HepG2 (cell line): ENCODE results near the gene CAP2. TPM values are rescaled to one million over a fixed set of nuclear protein-coding genes. Genes with fewer than 3 reads are reported as not detected.

Experiments
- CCAR2 ChIP-seq: fragments of 200-400 bp; formaldehyde crosslinking; optimal IDR thresholded peaks from 2 replicates; pipeline ENCODE3; 2018; ENCODE audit warnings: low read depth, mild to moderate bottlenecking, low read length, moderate library complexity
- EP300 ChIP-seq, 3 experiments: sonication (generic) in 1 of 3; formaldehyde crosslinking in 1 of 3; IDR thresholded peaks; 2 replicates each; pipeline versions ENCODE4 v1.5.1 to v1.6.1; 2011 to 2020; ENCODE audit warnings: low read depth in 2 of 3, low read length in 2 of 3, borderline replicate concordance in 1 of 3, improper control_type of control experiment in 1 of 3, mild to moderate bottlenecking in 1 of 3, missing genetic modification reagents in 1 of 3, moderate library complexity in 1 of 3
- ETV5 ChIP-seq: IDR thresholded peaks from 2 replicates; pipeline ENCODE4 v1.6.1; 2018; ENCODE audit warnings: missing biosample characterization, missing genetic modification reagents, inconsistent platforms, borderline replicate concordance
- HMG20A ChIP-seq: IDR thresholded peaks from 2 replicates; pipeline ENCODE4 v1.6.1; 2016; ENCODE audit warnings: borderline replicate concordance
- HNRNPL ChIP-seq: fragments of 200-400 bp; formaldehyde crosslinking; IDR thresholded peaks from 2 replicates; pipeline ENCODE4 v1.6.1; 2017; ENCODE audit warnings: mild to moderate bottlenecking, low read depth, low read length
- NPAS2 ChIP-seq: sonication (generic); formaldehyde crosslinking; IDR thresholded peaks from 2 replicates; pipeline ENCODE4 v1.8.0; 2022; ENCODE audit warnings: mild to moderate bottlenecking, missing genetic modification reagents, borderline replicate concordance
- POLR2AphosphoS2 ChIP-seq: IDR thresholded peaks from 2 replicates; pipeline ENCODE4 v1.6.1; 2011; ENCODE audit warnings: low read depth, low read length, improper control_type of control experiment
- RXRB ChIP-seq: IDR thresholded peaks from 2 replicates; pipeline ENCODE4 v1.6.1; 2016; ENCODE audit warnings: borderline replicate concordance, missing genetic modification reagents, missing compliant biosample characterization
- TAF1 ChIP-seq: sonication (generic); formaldehyde crosslinking; IDR thresholded peaks from 2 replicates; pipeline ENCODE4 v1.4.0; 2020; ENCODE audit warnings: missing genetic modification reagents
- ZNF232 ChIP-seq: sonication (generic); formaldehyde crosslinking; IDR thresholded peaks from 2 replicates; pipeline ENCODE4 v1.4.0; 2020; ENCODE audit warnings: missing genetic modification reagents, borderline replicate concordance
- ZNF333 ChIP-seq: sonication (generic); formaldehyde crosslinking; IDR thresholded peaks from 2 replicates; pipeline ENCODE4 v1.4.0; 2020; ENCODE audit warnings: mild to moderate bottlenecking, missing genetic modification reagents, borderline replicate concordance
- ZNF441 ChIP-seq: sonication (generic); formaldehyde crosslinking; IDR thresholded peaks from 2 replicates; pipeline ENCODE4 v1.7.0; 2021; ENCODE audit warnings: missing genetic modification reagents, borderline replicate concordance
- ZNF513 ChIP-seq: sonication (generic); formaldehyde crosslinking; conservative IDR thresholded peaks from 2 replicates; pipeline ENCODE4 v1.5.0; 2020; ENCODE audit warnings: missing genetic modification reagents
- ZNF557 ChIP-seq: sonication (generic); formaldehyde crosslinking; IDR thresholded peaks from 2 replicates; pipeline ENCODE4 v1.4.0; 2020; ENCODE audit warnings: missing genetic modification reagents
- ZNF652 ChIP-seq: IDR thresholded peaks from 2 replicates; pipeline ENCODE4 v1.6.1; 2016; ENCODE audit warnings: low read depth, borderline replicate concordance
- ZNF710 ChIP-seq: sonication (generic); formaldehyde crosslinking; IDR thresholded peaks from 2 replicates; pipeline ENCODE4 v1.5.0; 2020; ENCODE audit warnings: mild to moderate bottlenecking, missing genetic modification reagents, borderline replicate concordance
- polyA plus RNA-seq, 8 experiments: library from polyadenylated mRNA; depleted of rRNA in 3 of 8; stranded (reverse) in 7 of 8; unstranded in 1 of 8; fragments of >200 nt; fragmentation: Illumina TruSeq in 4 of 8; extraction: Trizol in 4 of 8; gene quantifications; 2 replicates each; pipeline versions ENCODE4 v1.2.1 to v1.2.3, GENCODE V29; 2011 to 2016; ENCODE audit warnings: low read depth in 4 of 8, missing spikeins in 1 of 8, mixed read lengths in 1 of 8; ENCODE audit not compliant: insufficient read depth in 1 of 8
- total RNA-seq, 5 experiments: library from RNA; depleted of rRNA; stranded (reverse); fragments of >200 nt; fragmentation: Illumina TruSeq; extraction: Trizol; gene quantifications; 2 replicates each; pipeline ENCODE4 v1.2.3, GENCODE V29; 2016; ENCODE audit warnings: low read depth in 1 of 5
- TF ChIP-seq, protein P1 (sequence below): sonication (generic); formaldehyde crosslinking; IDR thresholded peaks from 2 replicates; pipeline ENCODE4 v1.9.0; 2021; ENCODE audit warnings: missing genetic modification reagents, borderline replicate concordance
- TF ChIP-seq, protein P2 (sequence below): sonication (generic); formaldehyde crosslinking; IDR thresholded peaks from 2 replicates; pipeline ENCODE4 v1.8.0; 2022; ENCODE audit warnings: missing genetic modification reagents, low read depth, mild to moderate bottlenecking, borderline replicate concordance
- TF ChIP-seq, protein P3 (sequence below): IDR thresholded peaks from 2 replicates; pipeline ENCODE4 v1.6.1; 2016; ENCODE audit warnings: mild to moderate bottlenecking
- TF ChIP-seq, protein P4 (sequence below): sonication (generic); formaldehyde crosslinking; conservative IDR thresholded peaks from 2 replicates; pipeline ENCODE4 v1.4.0; 2020; ENCODE audit warnings: missing genetic modification reagents

CAP2 gene
- total and polyA plus RNA-seq, 2 of the 13 experiments (the other 11 are each of a cell fraction or from before 2014, with no cell fraction given): 7.9 to 53.1 TPM

DNA sequence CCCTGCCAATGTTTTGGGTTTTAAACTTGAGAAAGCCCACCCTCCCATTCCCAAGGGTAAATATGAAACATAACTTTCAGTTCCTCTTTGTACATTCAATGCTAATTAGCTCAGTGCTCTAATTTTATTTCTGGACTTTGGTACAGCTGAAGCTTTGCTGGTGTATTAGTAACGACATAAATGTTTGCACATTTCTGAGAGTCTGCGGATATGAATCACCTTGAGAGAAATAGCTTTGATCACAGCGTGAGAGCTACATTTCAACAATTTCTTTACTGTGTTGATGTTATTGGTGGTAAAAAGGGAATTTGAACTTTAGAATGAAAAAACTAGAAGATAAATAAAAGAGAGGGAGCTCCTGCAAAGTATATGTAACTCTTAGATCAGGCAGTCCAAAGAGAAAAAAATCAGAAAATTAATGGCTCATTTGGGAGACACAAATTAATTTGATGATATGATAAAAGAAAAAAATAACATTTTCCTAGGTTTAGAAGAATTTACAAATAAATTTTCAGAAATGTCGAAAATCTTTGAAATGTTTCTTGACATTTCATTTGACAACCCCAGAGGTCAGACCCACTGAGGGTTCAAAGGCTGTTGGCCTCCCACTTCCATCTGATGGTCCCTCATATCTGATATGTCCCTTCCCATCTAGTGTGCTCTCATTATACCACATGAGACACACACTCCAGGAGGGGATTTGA, 38.5 kb upstream of the CAP2 start (continued):
- TF ChIP-seq, protein P1, sequence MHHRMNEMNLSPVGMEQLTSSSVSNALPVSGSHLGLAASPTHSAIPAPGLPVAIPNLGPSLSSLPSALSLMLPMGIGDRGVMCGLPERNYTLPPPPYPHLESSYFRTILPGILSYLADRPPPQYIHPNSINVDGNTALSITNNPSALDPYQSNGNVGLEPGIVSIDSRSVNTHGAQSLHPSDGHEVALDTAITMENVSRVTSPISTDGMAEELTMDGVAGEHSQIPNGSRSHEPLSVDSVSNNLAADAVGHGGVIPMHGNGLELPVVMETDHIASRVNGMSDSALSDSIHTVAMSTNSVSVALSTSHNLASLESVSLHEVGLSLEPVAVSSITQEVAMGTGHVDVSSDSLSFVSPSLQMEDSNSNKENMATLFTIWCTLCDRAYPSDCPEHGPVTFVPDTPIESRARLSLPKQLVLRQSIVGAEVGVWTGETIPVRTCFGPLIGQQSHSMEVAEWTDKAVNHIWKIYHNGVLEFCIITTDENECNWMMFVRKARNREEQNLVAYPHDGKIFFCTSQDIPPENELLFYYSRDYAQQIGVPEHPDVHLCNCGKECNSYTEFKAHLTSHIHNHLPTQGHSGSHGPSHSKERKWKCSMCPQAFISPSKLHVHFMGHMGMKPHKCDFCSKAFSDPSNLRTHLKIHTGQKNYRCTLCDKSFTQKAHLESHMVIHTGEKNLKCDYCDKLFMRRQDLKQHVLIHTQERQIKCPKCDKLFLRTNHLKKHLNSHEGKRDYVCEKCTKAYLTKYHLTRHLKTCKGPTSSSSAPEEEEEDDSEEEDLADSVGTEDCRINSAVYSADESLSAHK: no peak
- no peak for TF ChIP-seq NPAS2 (CRISPR knock-in tag)
- TF ChIP-seq, protein P2, sequence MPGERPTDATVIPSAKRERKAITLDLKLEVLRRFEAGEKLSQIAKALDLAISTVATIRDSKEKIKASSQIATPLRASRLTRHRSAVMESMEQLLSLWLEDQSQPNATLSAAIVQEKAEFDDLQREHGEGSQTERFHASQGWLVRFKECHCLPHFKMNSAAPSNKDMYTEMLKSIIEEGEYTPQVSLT (CRISPR knock-in tag): no peak
- TF ChIP-seq ZNF652 (CRISPR knock-in tag): peak; percentile 29; the same call in 1 of the 2 replicates
- TF ChIP-seq, protein P3, sequence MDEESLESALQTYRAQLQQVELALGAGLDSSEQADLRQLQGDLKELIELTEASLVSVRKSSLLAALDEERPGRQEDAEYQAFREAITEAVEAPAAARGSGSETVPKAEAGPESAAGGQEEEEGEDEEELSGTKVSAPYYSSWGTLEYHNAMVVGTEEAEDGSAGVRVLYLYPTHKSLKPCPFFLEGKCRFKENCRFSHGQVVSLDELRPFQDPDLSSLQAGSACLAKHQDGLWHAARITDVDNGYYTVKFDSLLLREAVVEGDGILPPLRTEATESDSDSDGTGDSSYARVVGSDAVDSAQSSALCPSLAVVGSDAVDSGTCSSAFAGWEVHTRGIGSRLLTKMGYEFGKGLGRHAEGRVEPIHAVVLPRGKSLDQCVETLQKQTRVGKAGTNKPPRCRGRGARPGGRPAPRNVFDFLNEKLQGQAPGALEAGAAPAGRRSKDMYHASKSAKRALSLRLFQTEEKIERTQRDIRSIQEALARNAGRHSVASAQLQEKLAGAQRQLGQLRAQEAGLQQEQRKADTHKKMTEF (CRISPR knock-in tag): peak; percentile 84
- TF ChIP-seq POLR2AphosphoS2: no peak
- no peak for TF ChIP-seq ZNF232
- no peak for TF ChIP-seq ZNF710 (CRISPR knock-in tag)
- no peak for TF ChIP-seq ZNF441 (CRISPR knock-in tag)
- no peak for TF ChIP-seq ZNF557 (CRISPR knock-in tag)
- no peak for TF ChIP-seq TAF1 (CRISPR knock-in tag)
- no peak for TF ChIP-seq HNRNPL
- TF ChIP-seq, protein P4, sequence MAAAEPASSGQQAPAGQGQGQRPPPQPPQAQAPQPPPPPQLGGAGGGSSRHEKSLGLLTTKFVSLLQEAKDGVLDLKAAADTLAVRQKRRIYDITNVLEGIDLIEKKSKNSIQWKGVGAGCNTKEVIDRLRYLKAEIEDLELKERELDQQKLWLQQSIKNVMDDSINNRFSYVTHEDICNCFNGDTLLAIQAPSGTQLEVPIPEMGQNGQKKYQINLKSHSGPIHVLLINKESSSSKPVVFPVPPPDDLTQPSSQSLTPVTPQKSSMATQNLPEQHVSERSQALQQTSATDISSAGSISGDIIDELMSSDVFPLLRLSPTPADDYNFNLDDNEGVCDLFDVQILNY (CRISPR knock-in tag): no peak
- TF ChIP-seq HMG20A (CRISPR knock-in tag): peak; percentile 80; the same call in 1 of the 2 replicates
- peak; percentile 91 for TF ChIP-seq ETV5 (CRISPR knock-in tag)
- peak; percentile 72 for TF ChIP-seq RXRB (CRISPR knock-in tag)
- peak; percentile 44 to 96; a peak in 2 of 4 replicates for TF ChIP-seq EP300 (IDR thresholded peaks at IDR 0.05; ENCODE audit: low read depth in 2 of 2, low read length in 2 of 2)
- peak; percentile 93 for TF ChIP-seq EP300 (CRISPR knock-in tag; IDR thresholded peaks at IDR 0.05; ENCODE audit: borderline replicate concordance)
- no peak for TF ChIP-seq ZNF513
- no peak for TF ChIP-seq CCAR2
- no peak for TF ChIP-seq ZNF333 (CRISPR knock-in tag)
